Endothelial cell (in vitro differentiated cells): ENCODE data around the gene HOXD8. TPM values are rescaled to one million over a fixed set of nuclear protein-coding genes. Genes with fewer than 3 reads are reported as not detected.
A peak's percentile ranks its signal among the peaks of the same experiment; 100 is the strongest.

Experiments
- DNase-seq: peaks from one replicate; pipeline ENCODE4 v3.0.0; 2021; ENCODE audit warnings: low spot score
- H3K27ac Mint-ChIP-seq: one replicate; pipeline ENCODE4 v1.8.0; 2021; ENCODE audit warnings: mixed read lengths, inconsistent platforms; ENCODE audit not compliant: unreplicated experiment
- H3K27me3 Mint-ChIP-seq: one replicate; pipeline ENCODE4 v1.8.0; 2021; ENCODE audit warnings: mild to moderate bottlenecking, moderate library complexity, mixed read lengths, inconsistent platforms; ENCODE audit not compliant: unreplicated experiment
- H3K36me3 Mint-ChIP-seq: one replicate; pipeline ENCODE4 v1.8.0; 2021; ENCODE audit warnings: mild to moderate bottlenecking, low read depth, mixed read lengths, inconsistent platforms; ENCODE audit not compliant: unreplicated experiment
- H3K4me1 Mint-ChIP-seq: one replicate; pipeline ENCODE4 v1.8.0; 2021; ENCODE audit warnings: mild to moderate bottlenecking, mixed read lengths, inconsistent platforms; ENCODE audit not compliant: unreplicated experiment
- H3K4me3 Mint-ChIP-seq: one replicate; pipeline ENCODE4 v1.8.0; 2021; ENCODE audit warnings: mild to moderate bottlenecking, mixed read lengths, inconsistent platforms; ENCODE audit not compliant: unreplicated experiment
- H3K9me3 Mint-ChIP-seq: one replicate; pipeline ENCODE4 v1.8.0; 2021; ENCODE audit warnings: mixed read lengths, inconsistent platforms; ENCODE audit not compliant: unreplicated experiment
- total RNA-seq: library from RNA; stranded (reverse); fragmentation: NEBNext Ultra II Directional; extraction: Animal tissue kit (Norgen Biotek cat#: 25700); gene quantifications from one replicate; pipeline ENCODE4 v1.2.1, GENCODE V29; 2021; ENCODE audit not compliant: unreplicated experiment
- TF ChIP-seq, protein P1 (sequence below): fragments of 200-600 bp; sonication (generic); IDR thresholded peaks from one replicate; pipeline ENCODE4 v1.5.0; 2021; ENCODE audit warnings: antibody characterized with exemption; ENCODE audit not compliant: unreplicated experiment

Gene HOXD8
- total RNA-seq, 1 donor from 2014 or later: 9.3 TPM

DNA sequence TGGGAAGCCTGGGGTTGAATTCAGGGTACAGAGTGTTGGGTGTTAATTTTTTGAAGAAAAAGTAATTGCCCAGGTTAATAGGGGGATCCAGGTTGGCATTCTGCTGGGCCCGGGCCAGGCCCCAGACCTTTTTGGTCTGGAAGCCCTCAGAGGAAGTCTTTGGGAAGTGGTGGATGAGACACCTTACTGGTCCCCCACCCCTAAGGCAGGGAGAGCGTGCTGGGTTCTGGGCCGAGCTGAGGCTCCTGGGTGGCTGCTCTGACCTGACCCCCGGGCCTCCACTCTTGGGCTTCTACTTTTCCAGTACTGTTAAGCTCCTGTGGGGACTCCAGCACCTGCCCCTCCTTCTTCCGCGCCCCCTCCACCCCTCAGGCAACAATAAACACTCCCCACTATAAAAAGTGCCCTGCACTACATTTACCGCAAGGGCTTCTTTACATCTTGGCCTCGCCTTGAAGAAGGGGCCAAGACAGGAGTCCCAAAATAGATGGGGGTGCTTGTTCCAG is 26.8 kb downstream of the HOXD8 start:
- Mint-ChIP-seq H3K4me1 (peaks cover 25% of the 10 kb centered on the region), H3K4me3 (peak overlapping the region; percentile 47), H3K27me3 (peaks cover 43% of the 10 kb centered on the region), H3K36me3 (no peaks in the 10 kb centered on the region), H3K9me3 (no peaks in the 10 kb centered on the region), H3K27ac (no peak overlapping the region)
- no peak for DNase-seq
- TF ChIP-seq, protein P1, sequence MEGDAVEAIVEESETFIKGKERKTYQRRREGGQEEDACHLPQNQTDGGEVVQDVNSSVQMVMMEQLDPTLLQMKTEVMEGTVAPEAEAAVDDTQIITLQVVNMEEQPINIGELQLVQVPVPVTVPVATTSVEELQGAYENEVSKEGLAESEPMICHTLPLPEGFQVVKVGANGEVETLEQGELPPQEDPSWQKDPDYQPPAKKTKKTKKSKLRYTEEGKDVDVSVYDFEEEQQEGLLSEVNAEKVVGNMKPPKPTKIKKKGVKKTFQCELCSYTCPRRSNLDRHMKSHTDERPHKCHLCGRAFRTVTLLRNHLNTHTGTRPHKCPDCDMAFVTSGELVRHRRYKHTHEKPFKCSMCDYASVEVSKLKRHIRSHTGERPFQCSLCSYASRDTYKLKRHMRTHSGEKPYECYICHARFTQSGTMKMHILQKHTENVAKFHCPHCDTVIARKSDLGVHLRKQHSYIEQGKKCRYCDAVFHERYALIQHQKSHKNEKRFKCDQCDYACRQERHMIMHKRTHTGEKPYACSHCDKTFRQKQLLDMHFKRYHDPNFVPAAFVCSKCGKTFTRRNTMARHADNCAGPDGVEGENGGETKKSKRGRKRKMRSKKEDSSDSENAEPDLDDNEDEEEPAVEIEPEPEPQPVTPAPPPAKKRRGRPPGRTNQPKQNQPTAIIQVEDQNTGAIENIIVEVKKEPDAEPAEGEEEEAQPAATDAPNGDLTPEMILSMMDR: no peak

DNA sequence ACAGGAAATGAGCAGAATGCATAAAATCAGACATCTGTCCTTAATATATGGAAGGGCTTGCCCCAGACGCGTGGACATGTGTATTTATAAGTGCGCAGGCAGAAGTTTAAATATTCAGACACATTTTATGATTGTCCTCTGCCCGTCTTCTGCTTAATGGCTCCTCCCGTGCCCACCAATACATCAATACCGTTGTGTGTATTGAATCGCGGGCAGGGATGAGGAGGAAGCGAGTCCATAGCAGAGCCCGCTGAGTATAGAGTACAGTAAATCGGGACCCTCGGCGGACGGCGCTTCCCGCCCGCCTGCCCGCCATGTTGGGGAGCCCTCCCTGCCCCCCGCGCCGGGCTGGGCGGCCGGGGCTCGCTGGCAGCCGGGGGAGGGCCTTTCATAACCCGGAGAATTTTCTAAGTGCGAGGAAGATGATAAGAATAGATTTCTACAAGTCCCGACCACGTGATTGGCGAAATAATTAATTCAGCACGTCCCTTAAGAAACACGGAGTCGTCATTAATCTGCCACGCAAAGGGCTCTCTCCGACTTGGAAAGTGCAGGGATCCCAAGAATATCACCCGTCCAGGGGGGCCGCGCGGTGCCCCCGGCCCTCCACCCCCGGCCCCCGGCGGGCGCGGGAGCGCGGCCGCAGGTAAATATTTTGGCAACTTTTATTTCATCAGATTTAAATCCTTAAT is 27.4 kb downstream of the HOXD8 start, which contains the start of gene HOXD3:
HOXD3 (plus strand) TSS at position 501 of the 692 bp plus-strand sequence. CDS start 11,808 bp downstream, outside the sequence.
- TF ChIP-seq, protein P1: no peak
- Mint-ChIP-seq H3K27ac (peak within 1 kb of the TSS; percentile 58), H3K4me1 (peaks cover 25% of the 10 kb centered on the region), H3K27me3 (peaks cover 42% of the 10 kb centered on the region), H3K36me3 (no peaks in the 10 kb centered on the region), H3K4me3 (peak within 1 kb of the TSS; percentile 78), H3K9me3 (no peaks in the 10 kb centered on the region)
- DNase-seq: no peak

DNA sequence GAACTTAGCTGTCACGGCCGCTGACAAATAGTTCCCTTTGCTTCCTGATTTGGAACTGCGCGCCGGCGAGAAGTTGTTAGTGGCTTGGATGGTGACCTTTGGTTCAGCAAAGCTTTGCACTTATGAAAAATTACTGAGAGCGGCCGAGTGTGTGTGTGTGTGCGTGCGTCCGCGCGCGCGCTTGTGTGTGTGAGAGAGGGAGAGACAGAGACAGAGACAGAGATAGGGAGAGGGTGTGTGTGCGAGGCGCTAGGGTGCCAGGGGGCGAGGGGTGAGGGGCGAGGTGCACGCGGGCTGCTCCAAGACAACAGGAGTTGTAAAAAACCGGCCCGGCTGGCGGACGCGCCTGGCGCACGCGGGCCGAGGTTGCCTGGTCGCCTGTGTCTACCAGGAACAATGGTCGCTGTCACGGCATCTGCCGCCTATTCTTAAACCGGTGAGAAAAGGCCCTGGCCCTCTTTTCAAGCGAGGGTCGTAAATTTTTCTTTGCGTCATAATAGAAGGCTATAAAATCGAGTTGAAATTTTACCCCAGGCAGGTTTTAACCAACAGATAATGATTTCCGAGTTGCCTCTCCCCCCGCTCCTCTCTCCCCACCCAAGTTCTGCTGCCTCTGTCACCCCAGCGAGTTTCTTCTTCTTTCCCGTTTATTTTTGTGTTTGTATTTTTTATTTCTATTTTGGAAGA is 28.1 kb downstream of the HOXD8 start:
- Mint-ChIP-seq H3K4me3 (peak overlapping the region; percentile 78), H3K27me3 (peaks cover 45% of the 10 kb centered on the region), H3K27ac (peak overlapping the region; percentile 58), H3K9me3 (no peaks in the 10 kb centered on the region), H3K36me3 (no peaks in the 10 kb centered on the region), H3K4me1 (peaks cover 25% of the 10 kb centered on the region)
- DNase-seq: no peak
- TF ChIP-seq, protein P1: no peak

DNA sequence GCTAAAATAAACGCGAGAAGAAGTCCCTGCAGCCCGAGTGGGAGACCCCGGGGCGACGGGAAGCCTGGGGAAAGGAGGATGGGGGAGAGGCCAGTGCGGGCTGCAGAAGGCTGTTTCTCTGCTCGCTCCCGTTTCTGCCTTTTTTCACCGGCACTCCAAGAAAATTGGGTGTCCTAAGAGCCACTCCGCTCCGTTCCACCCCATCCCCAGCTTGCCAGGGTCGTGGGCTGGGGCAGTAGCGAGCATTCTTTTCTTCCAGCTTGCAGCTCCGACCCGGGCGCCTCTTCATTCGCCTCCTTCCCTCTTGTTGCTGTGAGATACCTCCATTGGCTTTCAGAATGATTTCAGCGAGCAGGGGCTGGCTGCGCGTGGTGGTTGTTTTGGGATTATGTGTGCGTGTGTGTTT is 28.7 kb downstream of the HOXD8 start:
- no peaks in the 10 kb centered on the region for H3K36me3 Mint-ChIP-seq

More for the DNA sequence above, 28.7 kb downstream of the HOXD8 start:
- Mint-ChIP-seq H3K4me1 (peaks cover 25% of the 10 kb centered on the region), H3K4me3 (peak overlapping the region; percentile 79), H3K9me3 (no peaks in the 10 kb centered on the region), H3K27me3 (peaks cover 45% of the 10 kb centered on the region), H3K27ac (no peak overlapping the region)
- DNase-seq: no peak
- TF ChIP-seq, protein P1: no peak
